ENCODE results near the gene CPT1C. TPM values are rescaled to one million over a fixed set of nuclear protein-coding genes. Genes with fewer than 3 reads are reported as not detected.

The CPT1C gene
- total and polyA plus RNA-seq, 11 donors: 1.00 to 6.0 (median 2.2) TPM

GRCh38 chr19:49665351-49666119 is 25.4 kb upstream of the CPT1C start, which contains the start of the genes BCL2L12 and IRF3:
BCL2L12 (plus strand) TSS chr19:49665933; CDS start chr19:49666693, 760 bp downstream.
IRF3 (minus strand) TSS chr19:49665857; CDS start chr19:49664838, 1,019 bp downstream.
- peak; percentile 91 to 96 (median 92) for ATAC-seq
- no peaks in the 10 kb centered on the region for H3K27me3 ChIP-seq
- peaks cover 0 to 35% (median 25%) of the 10 kb centered on the region in 9 donors for H3K36me3 ChIP-seq
- TF ChIP-seq POLR2A (IDR thresholded peaks at IDR 0.05) (peak in 1 of 2 donors; percentile 76), CTCF (IDR thresholded peaks at IDR 0.05) (no peak)
- 0 to 1% (median 1%) methylated on average over 50 of the region's 50 CpGs for WGBS, 4 donors
- intact Hi-C loops (cut with DNase I): loop anchor here in 2 of 10 donors (2.0 to 5.0 kb wide), 2 partner anchors 75 to 168 kb away; partner anchors contain the start of genes PRR12 (in 1 of the 2) and RPS11 (in 1 of the 2)
- peak within 1 kb of the TSS; percentile 63 to 95 (median 87) for H3K27ac ChIP-seq
- H3K4me3 ChIP-seq: peak within 1 kb of the TSS; percentile 61 to 93 (median 76)
- H3K9me3 ChIP-seq: no peaks in the 10 kb centered on the region
- H3K4me1 ChIP-seq: peaks cover 0 to 33% (median 17%) of the 10 kb centered on the region in 12 donors
- peak; percentile 98 to 99 (median 98) for DNase-seq

- no peak for DNase-seq
- H3K27ac ChIP-seq: peak overlapping the region in 11 of 12 donors; percentile 46 to 95 (median 87)
- peak overlapping the region; percentile 61 to 93 (median 76) for H3K4me3 ChIP-seq
- 0 to 1% (median 0%) methylated on average over 9 of the region's 9 CpGs for WGBS, 4 donors
- H3K27me3 ChIP-seq: no peaks in the 10 kb centered on the region
- intact Hi-C loops (cut with DNase I): loop anchor here in 1 of 10 donors (5.0 kb wide), 1 partner anchor 169 kb away; the partner anchor contains the start of gene RPS11
- no peak for ATAC-seq
- no peaks in the 10 kb centered on the region for H3K9me3 ChIP-seq
- peaks cover 0 to 32% (median 19%) of the 10 kb centered on the region in 9 donors for H3K36me3 ChIP-seq
- TF ChIP-seq POLR2A (IDR thresholded peaks at IDR 0.05): no peak
- TF ChIP-seq CTCF (IDR thresholded peaks at IDR 0.05): peak in 1 of 12 donors; percentile 15
- peaks cover 0 to 33% (median 17%) of the 10 kb centered on the region in 12 donors for H3K4me1 ChIP-seq
Observed at GRCh38 chr19:49666120-49666444, 24.8 kb upstream of the CPT1C start.

- H3K27ac ChIP-seq: no peak overlapping the region
- no peak for DNase-seq
- H3K27me3 ChIP-seq: no peaks in the 10 kb centered on the region
- intact Hi-C loops (cut with DNase I): loop anchor here in 1 of 10 donors (5.0 kb wide), 1 partner anchor 170 kb away; the partner anchor contains the start of gene RPS11
- no peak for ATAC-seq
- no peak overlapping the region for H3K4me3 ChIP-seq
- peaks cover 0 to 18% (median 6%) of the 10 kb centered on the region in 9 donors for H3K36me3 ChIP-seq
- 88 to 92% (median 90%) methylated on average over 2 of the region's 2 CpGs for WGBS, 4 donors
- peaks cover 0 to 38% (median 22%) of the 10 kb centered on the region in 12 donors for H3K4me1 ChIP-seq
- TF ChIP-seq CTCF (IDR thresholded peaks at IDR 0.05): no peak
- TF ChIP-seq POLR2A (IDR thresholded peaks at IDR 0.05): no peak
- no peaks in the 10 kb centered on the region for H3K9me3 ChIP-seq
Observed at GRCh38 chr19:49667473-49667872, 23.4 kb upstream of the CPT1C start.

GRCh38 chr19:49669516-49669915 is 21.4 kb upstream of the CPT1C start:
- H3K27me3 ChIP-seq: no peaks in the 10 kb centered on the region
- intact Hi-C loops (cut with DNase I): loop anchor here in 1 of 10 donors (5.0 kb wide), 1 partner anchor 172 kb away; the partner anchor contains the start of gene RPS11
- DNase-seq (no peak), ATAC-seq (no peak)
- 93 to 96% (median 94%) methylated on average over 3 of the region's 3 CpGs for whole genome bisulfite sequencing, 4 donors
- H3K27ac ChIP-seq: no peak overlapping the region
- H3K4me1 ChIP-seq: peaks cover 0 to 24% (median 14%) of the 10 kb centered on the region in 12 donors
- H3K36me3 ChIP-seq: peaks cover 0 to 9% (median 0%) of the 10 kb centered on the region in 9 donors
- no peak overlapping the region for H3K4me3 ChIP-seq
- H3K9me3 ChIP-seq: no peaks in the 10 kb centered on the region
- no peak for TF ChIP-seq CTCF (IDR thresholded peaks at IDR 0.05)
- no peak for TF ChIP-seq POLR2A (IDR thresholded peaks at IDR 0.05)
